PC-3 (cell line): Measurements from ENCODE around the gene TAF1B. TPM values are rescaled to one million over a fixed set of nuclear protein-coding genes. Genes with fewer than 3 reads are reported as not detected.

ENCODE experiments used
- ATAC-seq: fragments of 200-7000 bp; cut with Tn5 transposase; 2 replicates; pipeline ENCODE4 v1.9.1; 2020; ENCODE audit warnings: mild to moderate bottlenecking, moderate library complexity
- BruUV-seq: library from RNA; stranded (reverse); fragments of 400-500 nt; replicated peaks from 2 replicates; lab custom pipeline; 2021; lab: Mats Ljungman, UMichigan
- CTCF ChIA-PET: fragments of 300-600 bp; sonication (Branson Sonifier 250); formaldehyde crosslinking; loops from one replicate; lab custom pipeline; 2022; ENCODE audit warnings: antibody characterized with exemption; lab: Charles Lee
- POLR2A ChIA-PET: fragments of 300-600 bp; sonication (Branson Sonifier 250); formaldehyde crosslinking; loops from one replicate; lab custom pipeline; 2022; ENCODE audit warnings: antibody characterized with exemption; ENCODE audit not compliant: unreplicated experiment; lab: Charles Lee
- DNase-seq: peaks from one replicate; pipeline ENCODE4 v3.0.0-alpha.2; 2015
- H2AFZ ChIP-seq: fragments of 300-600 bp; sonication (generic); 2 replicates; pipeline ENCODE4 v1.6.0; 2016; ENCODE audit warnings: antibody characterized with exemption, low read length
- H3F3A ChIP-seq: fragments of 300-600 bp; sonication (generic); one replicate; pipeline ENCODE4 v1.6.0; 2017; ENCODE audit warnings: antibody characterized with exemption, low read length, control low read depth, mild to moderate bottlenecking; ENCODE audit not compliant: unreplicated experiment
- H3K27ac ChIP-seq: fragments of 300-600 bp; sonication (generic); 2 replicates; pipeline ENCODE4 v1.5.1; 2016; ENCODE audit warnings: mild to moderate bottlenecking, low read length
- H3K27me3 ChIP-seq: fragments of 300-600 bp; sonication (generic); 2 replicates; pipeline ENCODE4 v1.6.1; 2016; ENCODE audit warnings: low read length, mixed read lengths
- H3K36me3 ChIP-seq: fragments of 300-600 bp; sonication (generic); 2 replicates; pipeline ENCODE4 v1.6.1; 2016; ENCODE audit warnings: low read depth, mixed run types, low read length, mixed read lengths
- H3K4me1 ChIP-seq: fragments of 300-600 bp; sonication (generic); 2 replicates; pipeline ENCODE4 v1.5.1; 2016; ENCODE audit warnings: low read length; ENCODE audit not compliant: insufficient read depth
- H3K4me2 ChIP-seq: fragments of 300-600 bp; sonication (generic); 2 replicates; pipeline ENCODE4 v1.6.0; 2016; ENCODE audit warnings: low read length
- H3K4me3 ChIP-seq: fragments of 300-600 bp; sonication (generic); 2 replicates; pipeline ENCODE4 v1.5.1; 2016; ENCODE audit warnings: mild to moderate bottlenecking, low read length, mixed read lengths
- H3K79me2 ChIP-seq: fragments of 300-600 bp; sonication (generic); 2 replicates; pipeline ENCODE4 v1.6.1; 2017; ENCODE audit warnings: low read length, mixed read lengths
- H3K9ac ChIP-seq: fragments of 300-600 bp; sonication (generic); 2 replicates; pipeline ENCODE4 v1.6.0; 2016; ENCODE audit warnings: mild to moderate bottlenecking, low read length
- H3K9me2 ChIP-seq: fragments of 300-600 bp; sonication (generic); replicated peaks from 2 replicates; pipeline ENCODE4 v1.6.1; 2016; ENCODE audit warnings: mixed run types, low read length, mixed read lengths
- H3K9me3 ChIP-seq: fragments of 300-600 bp; sonication (generic); 2 replicates; pipeline ENCODE4 v1.6.1; 2016; ENCODE audit warnings: low read length, mixed read lengths
- H4K20me1 ChIP-seq: fragments of 300-600 bp; sonication (generic); 2 replicates; pipeline ENCODE4 v1.6.1; 2016; ENCODE audit warnings: low read length, mixed read lengths
- EZH2 ChIP-seq: fragments of 300-600 bp; sonication (generic); IDR thresholded peaks from one replicate; pipeline ENCODE4 v1.6.1; 2017; ENCODE audit warnings: antibody characterized with exemption, mild to moderate bottlenecking, low read length; ENCODE audit not compliant: unreplicated experiment
- EZH2phosphoT487 ChIP-seq: fragments of 300-600 bp; sonication (generic); IDR thresholded peaks from 2 replicates; pipeline ENCODE4 v1.6.1; 2018; ENCODE audit warnings: mild to moderate bottlenecking, antibody characterized with exemption, low read length, borderline replicate concordance
- intact Hi-C: fragments of 100-400 bp; cut with micrococcal nuclease; formaldehyde crosslinking; loops from 2 replicates; pipeline ENCODE4 v1.9.0; 2023
- total RNA-seq: library from RNA; depleted of rRNA; stranded (reverse); fragments of >200 nt; gene quantifications from 2 replicates; pipeline ENCODE4 v1.2.3, GENCODE V29; 2014
- TF ChIP-seq, protein P1 (sequence below): fragments of 300-600 bp; sonication (generic); conservative IDR thresholded peaks from 2 replicates; pipeline ENCODE4 v1.5.1; 2017; ENCODE audit warnings: antibody characterized with exemption, low read depth, mild to moderate bottlenecking, low read length

The TAF1B gene
- total RNA-seq, 1 experiment from 2014 or later: 39.5 TPM

DNA sequence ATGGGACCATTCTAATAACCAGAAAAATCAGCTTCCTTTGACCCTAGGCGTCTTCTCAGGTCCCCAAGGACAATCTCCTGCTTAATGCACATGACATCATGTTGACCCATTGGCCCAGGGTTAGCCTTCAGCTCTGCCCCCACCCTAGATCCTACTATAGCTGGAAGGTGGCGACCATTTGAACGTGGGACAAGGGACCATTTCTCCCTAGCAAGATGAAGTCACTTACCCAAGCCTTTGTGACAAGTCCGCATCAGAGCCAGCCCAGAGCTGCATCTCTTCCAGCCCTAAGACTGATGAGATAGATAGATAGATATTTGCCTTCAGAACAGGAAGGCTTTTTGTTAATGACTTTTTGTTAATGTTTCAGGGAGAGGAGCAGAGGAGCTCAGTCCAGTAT, 28.2 kb upstream of the TAF1B start:
- ChIA-PET CTCF (no interaction called here), POLR2A (no interaction called here)
- Histone ChIP-seq H3K4me1 (peaks cover 33% of the 10 kb centered on the region), H3K4me2 (no peak overlapping the region), H4K20me1 (no peaks in the 10 kb centered on the region), H2AFZ (no peak overlapping the region), H3K9ac (no peak overlapping the region), H3K27me3 (no peaks in the 10 kb centered on the region), H3K36me3 (no peaks in the 10 kb centered on the region), H3K9me2 (no peaks in the 10 kb centered on the region), H3K79me2 (no peaks in the 10 kb centered on the region), H3K4me3 (no peak overlapping the region), H3K27ac (no peak overlapping the region), H3F3A (no peaks in the 10 kb centered on the region), H3K9me3 (no peaks in the 10 kb centered on the region)
- no TSS peak for BruUV-seq
- no peak for DNase-seq
- TF ChIP-seq, protein P1, sequence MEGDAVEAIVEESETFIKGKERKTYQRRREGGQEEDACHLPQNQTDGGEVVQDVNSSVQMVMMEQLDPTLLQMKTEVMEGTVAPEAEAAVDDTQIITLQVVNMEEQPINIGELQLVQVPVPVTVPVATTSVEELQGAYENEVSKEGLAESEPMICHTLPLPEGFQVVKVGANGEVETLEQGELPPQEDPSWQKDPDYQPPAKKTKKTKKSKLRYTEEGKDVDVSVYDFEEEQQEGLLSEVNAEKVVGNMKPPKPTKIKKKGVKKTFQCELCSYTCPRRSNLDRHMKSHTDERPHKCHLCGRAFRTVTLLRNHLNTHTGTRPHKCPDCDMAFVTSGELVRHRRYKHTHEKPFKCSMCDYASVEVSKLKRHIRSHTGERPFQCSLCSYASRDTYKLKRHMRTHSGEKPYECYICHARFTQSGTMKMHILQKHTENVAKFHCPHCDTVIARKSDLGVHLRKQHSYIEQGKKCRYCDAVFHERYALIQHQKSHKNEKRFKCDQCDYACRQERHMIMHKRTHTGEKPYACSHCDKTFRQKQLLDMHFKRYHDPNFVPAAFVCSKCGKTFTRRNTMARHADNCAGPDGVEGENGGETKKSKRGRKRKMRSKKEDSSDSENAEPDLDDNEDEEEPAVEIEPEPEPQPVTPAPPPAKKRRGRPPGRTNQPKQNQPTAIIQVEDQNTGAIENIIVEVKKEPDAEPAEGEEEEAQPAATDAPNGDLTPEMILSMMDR: no peak
- TF ChIP-seq EZH2 (no peak), EZH2phosphoT487 (no peak)
- ATAC-seq: no peak
- intact Hi-C loops: no loop called here

DNA sequence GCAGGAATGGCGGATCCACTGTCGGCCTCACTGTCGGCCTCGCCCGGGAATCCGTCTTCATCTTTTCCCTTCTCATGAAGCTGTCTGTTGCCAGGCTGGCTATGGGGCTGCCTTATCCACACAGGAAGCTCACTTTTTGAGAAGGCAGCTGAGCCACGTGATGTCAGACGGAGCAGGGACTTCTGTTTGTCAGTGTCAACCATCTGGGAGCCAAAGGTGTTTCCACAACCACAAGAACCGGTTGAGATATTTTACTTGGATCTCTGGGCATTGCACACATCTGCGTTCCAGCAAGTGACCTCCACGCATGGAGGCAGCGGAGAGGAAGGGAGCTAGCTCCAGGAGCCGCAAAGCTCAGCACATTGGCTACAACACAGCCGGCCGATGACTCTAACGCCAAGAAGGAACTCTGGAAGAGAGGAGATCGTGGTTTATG, 27.4 kb upstream of the TAF1B start:
- no peaks in the 10 kb centered on the region for H3K36me3 ChIP-seq
- no peak overlapping the region for H3K4me2 ChIP-seq
- BruUV-seq: no TSS peak
- H3K9me3 ChIP-seq: no peaks in the 10 kb centered on the region
- H3K9me2 ChIP-seq: no peaks in the 10 kb centered on the region
- intact Hi-C loops: no loop called here
- H4K20me1 ChIP-seq: no peaks in the 10 kb centered on the region
- no peak overlapping the region for H3K27ac ChIP-seq
- no peak overlapping the region for H2AFZ ChIP-seq
- no peaks in the 10 kb centered on the region for H3K79me2 ChIP-seq
- TF ChIP-seq EZH2 (no peak), EZH2phosphoT487 (no peak)
- TF ChIP-seq, protein P1: no peak
- CTCF ChIA-PET: no interaction called here
- H3K27me3 ChIP-seq: no peaks in the 10 kb centered on the region
- peaks cover 38% of the 10 kb centered on the region for H3K4me1 ChIP-seq
- POLR2A ChIA-PET: interaction anchor here (0.6 kb wide), 1 partner anchor 80 kb away, joined by 8 read pairs; no protein-coding TSS in a partner anchor
- H3K9ac ChIP-seq: no peak overlapping the region
- DNase-seq: no peak
- no peak for ATAC-seq
- H3K4me3 ChIP-seq: no peak overlapping the region
- H3F3A ChIP-seq: no peaks in the 10 kb centered on the region

- no peaks in the 10 kb centered on the region for H3K27me3 ChIP-seq
- H3K4me2 ChIP-seq: no peak overlapping the region
- H3K9me2 ChIP-seq: no peaks in the 10 kb centered on the region
- no peak overlapping the region for H2AFZ ChIP-seq
- no peaks in the 10 kb centered on the region for H4K20me1 ChIP-seq
- no peaks in the 10 kb centered on the region for H3F3A ChIP-seq
- H3K4me3 ChIP-seq: no peak overlapping the region
- CTCF ChIA-PET: no interaction called here
- TF ChIP-seq, protein P1: no peak
- TF ChIP-seq EZH2 (no peak), EZH2phosphoT487 (no peak)
- H3K9ac ChIP-seq: no peak overlapping the region
- BruUV-seq: no TSS peak
- H3K36me3 ChIP-seq: no peaks in the 10 kb centered on the region
- no peaks in the 10 kb centered on the region for H3K79me2 ChIP-seq
- intact Hi-C loops: no loop called here
- H3K27ac ChIP-seq: no peak overlapping the region
- ATAC-seq (peak; percentile 18; the same call in 1 of the 2 replicates), DNase-seq (no peak)
- POLR2A ChIA-PET: no interaction called here
- no peaks in the 10 kb centered on the region for H3K9me3 ChIP-seq
- H3K4me1 ChIP-seq: peaks cover 27% of the 10 kb centered on the region
These were observed 25.2 kb upstream of the TAF1B start for GRCh38 chr2:9818097-9818496.
